ENCODE measurements around the gene BACE2.
"Not testable (repeated sequence)": the region's sequence is repeated elsewhere in the genome, so short reads cannot be mapped to it uniquely, and the experiment has no call there.

Gene BACE2

GRCh38 chr21:41283211-41283818 is 115.4 kb downstream of the BACE2 start:
- DNase-seq = peak; percentile 34

GRCh38 chr21:41289431-41289830 is 121.5 kb downstream of the BACE2 start:
- no peak for DNase-seq

- DNase-seq = no peak
These were observed 122.3 kb downstream of the BACE2 start for GRCh38 chr21:41290106-41290799.

- no peak for DNase-seq
These were observed 126.7 kb downstream of the BACE2 start for GRCh38 chr21:41294548-41295231.

- no peak for DNase-seq
These were observed 127.8 kb downstream of the BACE2 start for GRCh38 chr21:41295721-41296254.

- DNase-seq = no peak
These were observed 135.0 kb downstream of the BACE2 start for GRCh38 chr21:41302976-41303375.

GRCh38 chr21:41304068-41304720 is 136.2 kb downstream of the BACE2 start:
- DNase-seq = no peak

GRCh38 chr21:41307219-41307618 is 139.3 kb downstream of the BACE2 start:
- no peak for DNase-seq

GRCh38 chr21:41313285-41314164 is 145.6 kb downstream of the BACE2 start:
- not testable (repeated sequence) for DNase-seq

GRCh38 chr21:41315726-41316125 is 147.8 kb downstream of the BACE2 start:
- DNase-seq = no peak

GRCh38 chr21:41316200-41317062 is 148.5 kb downstream of the BACE2 start, which contains the start of gene FAM3B:
Gene FAM3B, plus strand, starts transcription at chr21:41316801. Its CDS starts 79 bp downstream, at chr21:41316880.
- no peak for DNase-seq

- DNase-seq = no peak
These were observed 149.1 kb downstream of the BACE2 start for GRCh38 chr21:41317063-41317392.

GRCh38 chr21:41317458-41317857 is 149.5 kb downstream of the BACE2 start:
- DNase-seq = no peak

- no peak for DNase-seq
These were observed 150.3 kb downstream of the BACE2 start for GRCh38 chr21:41318218-41318617.

- DNase-seq = no peak
These were observed 151.3 kb downstream of the BACE2 start for GRCh38 chr21:41319273-41319672.

GRCh38 chr21:41321211-41321907 is 153.4 kb downstream of the BACE2 start:
- peak; percentile 19 for DNase-seq

- DNase-seq = no peak
These were observed 154.0 kb downstream of the BACE2 start for GRCh38 chr21:41321908-41322495.

- no peak for DNase-seq
These were observed 154.8 kb downstream of the BACE2 start for GRCh38 chr21:41322496-41323382.
